HCT116 (cell line): ENCODE data around the gene LCN6.

Experiments used
- CBX3 ChIP-seq: IDR thresholded peaks from 2 replicates; pipeline ENCODE4 v1.6.1; 2012; ENCODE audit warnings: low read depth
- CEBPB ChIP-seq: IDR thresholded peaks from 2 replicates; pipeline ENCODE4 v1.6.1; 2012; ENCODE audit warnings: low read depth
- CTCF ChIP-seq, 3 experiments: fragments of 200-600 bp in 1 of 3; sonication (generic) in 1 of 3; IDR thresholded peaks in 2 of 3; conservative IDR thresholded peaks in 1 of 3; 2 replicates each; pipeline ENCODE4 v1.5.1; 2012 to 2017; ENCODE audit warnings: low read depth in 2 of 3, low read length in 2 of 3, antibody characterized with exemption in 1 of 3, borderline replicate concordance in 1 of 3, control low read depth in 1 of 3, mild to moderate bottlenecking in 1 of 3, mixed read lengths in 1 of 3, mixed run types in 1 of 3, moderate library complexity in 1 of 3; ENCODE audit not compliant: insufficient read depth in 1 of 3
- ELF1 ChIP-seq: IDR thresholded peaks from 2 replicates; pipeline ENCODE4 v1.6.1; 2012; ENCODE audit warnings: low read depth, borderline replicate concordance
- EZH2 ChIP-seq: fragments of 200-600 bp; sonication (generic); IDR thresholded peaks from 2 replicates; pipeline ENCODE4 v1.6.1; 2017; ENCODE audit warnings: antibody characterized with exemption, mixed run types
- FOSL1 ChIP-seq: IDR thresholded peaks from 2 replicates; pipeline ENCODE4 v1.6.1; 2012; ENCODE audit warnings: low read depth
- MAX ChIP-seq: IDR thresholded peaks from 2 replicates; pipeline ENCODE4 v1.6.1; 2012
- POLR2A ChIP-seq: IDR thresholded peaks from 2 replicates; pipeline ENCODE4 v1.7.0; 2011; ENCODE audit warnings: borderline replicate concordance; ENCODE audit not compliant: insufficient read depth, insufficient read length; ENCODE audit errors: extremely low read depth
- POLR2AphosphoS5 ChIP-seq: IDR thresholded peaks from 2 replicates; pipeline ENCODE4 v1.6.1; 2011; ENCODE audit warnings: mild to moderate bottlenecking, low read depth, low read length, moderate library complexity
- RAD21 ChIP-seq: IDR thresholded peaks from 2 replicates; pipeline ENCODE4 v1.6.1; 2012; ENCODE audit warnings: low read depth, mild to moderate bottlenecking
- REST ChIP-seq: IDR thresholded peaks from 2 replicates; pipeline ENCODE4 v1.6.1; 2012; ENCODE audit warnings: low read depth
- SP1 ChIP-seq: IDR thresholded peaks from 2 replicates; pipeline ENCODE4 v1.6.1; 2012; ENCODE audit warnings: low read depth
- TCF7L2 ChIP-seq: IDR thresholded peaks from 2 replicates; pipeline ENCODE4 v1.7.0; 2011; ENCODE audit warnings: borderline replicate concordance, inconsistent platforms; ENCODE audit not compliant: insufficient read depth, insufficient read length; ENCODE audit errors: extremely low read depth
- ZBTB33 ChIP-seq: IDR thresholded peaks from 2 replicates; pipeline ENCODE4 v1.6.1; 2011; ENCODE audit warnings: mild to moderate bottlenecking, low read length, moderate library complexity; ENCODE audit not compliant: insufficient replicate concordance; ENCODE audit errors: extremely low read depth

- no peak for TF ChIP-seq CTCF (IDR thresholded peaks at IDR 0.05 in 2 of 3, conservative IDR thresholded peaks at IDR 0.05 in 1 of 3; ENCODE audit: borderline replicate concordance in 1 of 3, insufficient read depth in 1 of 3, low read depth in 2 of 3, low read length in 2 of 3)
- no peak for TF ChIP-seq POLR2A
- TF ChIP-seq CBX3, result no peak
- TF ChIP-seq EZH2, result no peak
- TF ChIP-seq RAD21, result no peak
- no peak for TF ChIP-seq POLR2AphosphoS5
- no peak for TF ChIP-seq CEBPB
- no peak for TF ChIP-seq ELF1
- no peak for TF ChIP-seq REST
- TF ChIP-seq MAX, result no peak
- TF ChIP-seq ZBTB33, result no peak
- TF ChIP-seq SP1, result no peak
- TF ChIP-seq FOSL1, result no peak
- TF ChIP-seq TCF7L2, result no peak
These were observed 7.1 kb downstream of the LCN6 start for GRCh38 chr9:136740971-136741882.
